Fibroblast of skin of abdomen (primary cell): ENCODE data around the gene PAOX.

Experiments used
- DNase-seq: peaks from one replicate; pipeline ENCODE4 v3.0.0-alpha.2; 2013

PAOX gene

GRCh38 chr10:133388236-133388972 is 9.3 kb downstream of the PAOX start:
- no peak for DNase-seq

- DNase-seq, result no peak
These were observed 10.1 kb downstream of the PAOX start for GRCh38 chr10:133388973-133389818.

GRCh38 chr10:133390597-133391248 is 11.7 kb downstream of the PAOX start:
- no peak for DNase-seq

GRCh38 chr10:133391249-133391635 is 12.2 kb downstream of the PAOX start:
- DNase-seq, result no peak

GRCh38 chr10:133391761-133392518 is 12.9 kb downstream of the PAOX start:
- DNase-seq, result no peak

- DNase-seq, result no peak
These were observed 14.5 kb downstream of the PAOX start for GRCh38 chr10:133393401-133394063.

GRCh38 chr10:133394064-133394663 is 15.1 kb downstream of the PAOX start, which contains the start of gene MTG1:
MTG1 (plus strand) TSS chr10:133394157; CDS start chr10:133394221, 64 bp downstream.
- DNase-seq, result peak; percentile 92

- DNase-seq, result no peak
These were observed 15.7 kb downstream of the PAOX start for GRCh38 chr10:133394801-133395221.

GRCh38 chr10:133396035-133396624 is 17.1 kb downstream of the PAOX start:
- DNase-seq, result no peak

GRCh38 chr10:133397938-133398337 is 18.9 kb downstream of the PAOX start:
- DNase-seq, result no peak

GRCh38 chr10:133399123-133399601 is 20.1 kb downstream of the PAOX start:
- no peak for DNase-seq

- DNase-seq, result no peak
These were observed 21.8 kb downstream of the PAOX start for GRCh38 chr10:133400624-133401424.

GRCh38 chr10:133401500-133401899 is 22.4 kb downstream of the PAOX start:
- no peak for DNase-seq

GRCh38 chr10:133401981-133402725 is 23.1 kb downstream of the PAOX start:
- DNase-seq, result no peak

GRCh38 chr10:133403359-133403758 is 24.3 kb downstream of the PAOX start:
- DNase-seq, result no peak

- DNase-seq, result no peak
These were observed 24.7 kb downstream of the PAOX start for GRCh38 chr10:133403784-133404183.

GRCh38 chr10:133405272-133405671 is 26.2 kb downstream of the PAOX start:
- DNase-seq, result peak; percentile 53

GRCh38 chr10:133405844-133406527 is 26.9 kb downstream of the PAOX start:
- DNase-seq, result peak; percentile 68
